ENCODE results near the gene CMBL.
"Not testable (repeated sequence)": the region's sequence is repeated elsewhere in the genome, so short reads cannot be mapped to it uniquely, and the experiment has no call there.

Gene CMBL

DNA sequence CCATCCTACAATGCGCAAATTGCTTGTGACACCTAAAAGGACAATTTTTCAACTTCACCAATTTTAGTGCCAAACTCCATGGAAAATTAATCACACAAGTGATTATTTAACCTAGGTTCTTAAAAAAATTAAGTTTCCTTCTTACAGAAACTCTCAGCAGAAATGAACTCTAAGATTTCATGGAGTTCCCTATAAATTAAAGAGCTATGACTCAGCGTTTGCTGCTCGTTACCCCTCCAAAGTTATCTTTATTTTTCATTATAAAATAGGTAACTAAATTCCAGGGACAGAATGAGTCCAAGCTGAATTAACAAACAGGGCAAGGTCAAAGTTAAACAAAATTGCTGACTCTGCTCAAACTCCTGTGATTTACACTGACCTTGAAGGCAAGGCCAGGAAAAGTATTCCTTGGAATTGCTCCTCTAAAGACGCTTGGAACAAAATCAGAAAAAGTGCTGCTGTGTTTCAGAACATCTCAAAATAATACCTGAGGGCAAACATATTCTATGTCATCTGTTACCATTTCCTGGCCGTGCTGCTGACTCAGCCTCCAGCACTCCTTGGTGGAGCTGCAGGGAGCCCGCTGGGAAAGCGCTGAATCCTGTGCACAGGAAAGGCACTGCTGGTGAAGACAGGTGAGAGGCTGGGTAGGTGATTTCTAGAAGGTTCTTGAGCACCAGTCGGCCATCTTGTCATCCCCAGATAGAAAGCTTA lies 2.5 kb upstream of the CMBL start:
- no peak for FAIRE-seq

DNA sequence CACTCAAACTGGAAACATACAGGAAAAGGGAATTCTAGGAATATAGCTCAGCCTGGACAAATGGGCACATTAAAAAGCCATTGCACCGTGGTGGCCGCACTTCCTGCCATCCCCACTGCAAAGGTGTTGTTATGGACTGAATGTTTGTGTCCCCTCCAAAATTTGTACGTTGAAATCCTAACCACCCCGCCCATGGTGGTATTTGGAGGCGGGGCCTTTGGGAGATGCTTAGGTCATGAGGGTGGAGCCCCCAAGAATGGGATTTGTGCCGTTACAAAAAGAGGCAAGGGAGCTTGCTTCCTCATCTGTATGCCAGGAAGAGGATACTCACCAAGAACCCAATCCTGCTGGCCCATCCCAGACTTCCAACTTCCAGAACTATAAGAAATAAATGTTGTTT lies 1.1 kb upstream of the CMBL start:
- FAIRE-seq: no peak

- FAIRE-seq: no peak
Observed at GRCh38 chr5:10306806-10307205, 896 bp downstream of the CMBL start.

DNA sequence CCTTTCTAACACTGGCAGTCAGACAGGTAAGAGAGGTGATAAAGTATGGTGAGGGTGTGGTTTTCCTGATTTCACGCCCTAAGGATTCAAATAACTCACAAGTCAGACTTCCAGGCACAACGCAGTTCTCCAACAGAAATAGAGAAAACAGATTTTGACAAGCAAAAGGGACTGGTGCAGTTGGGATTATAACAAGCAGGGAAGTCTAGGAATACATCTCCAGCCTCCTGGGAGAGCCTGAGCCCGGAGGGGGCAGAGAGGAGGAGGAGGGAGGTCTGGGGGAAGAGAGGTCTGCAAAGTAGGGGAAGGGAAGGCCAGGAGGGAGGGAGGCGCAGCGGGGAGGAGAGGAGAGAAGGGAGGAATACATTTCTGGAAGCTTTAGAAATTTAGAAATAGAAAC lies 1.6 kb downstream of the CMBL start:
- no peak for FAIRE-seq

- FAIRE-seq: no peak
Observed at GRCh38 chr5:10304932-10305331, 2.8 kb downstream of the CMBL start.

GRCh38 chr5:10303699-10304170 lies 4.0 kb downstream of the CMBL start:
- no peak for FAIRE-seq

- no peak for FAIRE-seq
Observed at GRCh38 chr5:10303201-10303600, 4.5 kb downstream of the CMBL start.

DNA sequence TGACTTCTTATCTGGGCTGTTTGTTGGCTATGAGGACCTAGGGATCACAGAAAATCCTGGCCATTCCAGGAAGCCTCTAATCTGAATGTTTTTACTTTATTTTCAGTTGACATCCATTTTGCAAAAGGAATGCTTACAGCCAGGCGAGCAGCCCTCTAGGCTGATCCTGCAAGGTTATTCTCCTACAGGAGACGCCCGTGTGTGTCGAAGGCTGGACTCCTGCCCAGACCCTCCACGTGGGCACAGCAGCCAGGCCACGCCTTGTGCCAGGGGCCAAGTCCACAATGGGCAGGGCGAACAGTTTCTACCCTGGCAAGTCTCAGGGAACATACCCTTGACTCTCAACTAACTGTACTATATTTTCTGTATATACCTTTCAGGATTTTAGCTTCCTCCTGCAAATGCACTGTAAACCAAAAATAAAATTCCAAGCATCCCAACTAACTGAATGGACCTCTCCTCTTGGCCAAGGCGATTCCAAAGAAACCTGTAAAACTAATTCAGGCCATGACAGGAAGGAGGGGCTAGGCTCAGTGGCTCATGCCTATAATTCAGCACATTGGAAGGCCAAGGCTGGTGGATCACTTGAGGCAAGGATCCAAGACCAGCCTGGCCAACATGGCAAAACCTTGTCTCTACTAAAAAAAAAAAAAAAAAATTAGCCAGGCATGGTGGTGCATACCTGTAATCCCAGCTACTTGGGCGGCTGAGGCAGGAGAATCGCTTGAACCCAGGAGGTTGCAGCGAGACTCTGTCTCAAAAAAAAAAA lies 5.7 kb downstream of the CMBL start:
- FAIRE-seq: no peak

GRCh38 chr5:10301266-10301665 lies 6.4 kb downstream of the CMBL start:
- no peak for FAIRE-seq

GRCh38 chr5:10300246-10300645 lies 7.5 kb downstream of the CMBL start:
- no peak for FAIRE-seq

DNA sequence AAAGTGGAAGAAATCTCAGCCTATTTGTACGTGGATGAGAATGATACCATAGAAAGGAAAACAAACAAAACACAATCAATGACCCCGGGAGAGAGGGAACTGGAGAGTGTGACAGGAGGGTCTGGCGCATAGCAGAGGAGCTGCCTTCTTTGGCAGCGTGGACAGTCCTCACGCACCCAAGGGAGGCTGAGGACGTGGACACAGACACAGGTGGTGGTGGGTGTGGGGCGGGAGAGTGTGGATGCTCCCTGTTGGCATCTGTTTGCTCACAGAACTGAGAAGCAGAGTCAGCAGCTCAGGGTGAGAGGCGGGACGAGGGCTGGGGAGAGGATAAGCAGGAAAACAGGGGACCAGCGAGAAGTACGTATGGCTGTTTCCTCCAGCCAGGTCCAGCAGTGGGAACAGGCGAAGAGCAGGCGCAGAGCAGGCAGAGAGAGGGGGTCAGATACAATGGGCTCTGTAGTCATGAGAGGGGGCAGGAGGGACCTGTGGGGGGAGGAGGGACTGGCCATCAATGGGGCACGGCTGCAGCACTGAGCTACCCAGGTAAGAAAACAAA lies 10.0 kb downstream of the CMBL start:
- FAIRE-seq: no peak

DNA sequence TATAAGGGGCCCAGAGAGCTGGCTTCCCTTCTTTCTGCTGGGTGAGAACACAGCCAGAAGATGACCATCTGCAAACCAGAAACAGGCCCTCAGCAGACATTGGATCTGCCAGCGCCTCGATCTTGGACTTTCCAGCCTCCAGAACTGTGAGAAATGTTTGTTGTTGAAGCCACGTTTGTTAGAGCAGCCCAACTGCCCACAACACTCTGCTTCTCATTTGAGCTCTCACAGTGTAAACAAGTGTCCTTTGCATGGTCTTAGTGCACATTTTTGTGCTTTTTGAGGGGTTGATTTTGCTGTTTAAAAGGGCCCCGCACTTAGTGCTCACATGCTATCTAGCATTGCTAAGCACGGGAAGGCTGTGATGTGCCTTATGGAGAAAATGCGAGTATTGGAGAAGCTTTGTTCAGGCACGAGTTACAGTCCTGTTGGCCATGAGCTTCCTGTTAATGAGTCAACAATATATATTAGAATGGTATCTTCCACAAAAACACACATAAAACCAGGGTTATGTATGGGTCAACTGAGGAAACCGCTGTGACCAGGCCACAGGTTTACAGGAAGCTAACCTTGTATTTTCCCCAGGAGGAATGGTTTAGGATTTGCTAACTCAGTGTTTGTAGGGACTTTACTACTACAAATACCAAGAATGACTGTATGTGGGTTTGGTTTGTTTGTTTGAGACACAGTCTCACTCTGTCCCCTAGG lies 11.9 kb downstream of the CMBL start:
- FAIRE-seq: no peak

GRCh38 chr5:10293907-10294662 lies 13.6 kb downstream of the CMBL start:
- FAIRE-seq: no peak

- FAIRE-seq: no peak
Observed at GRCh38 chr5:10291692-10292339, 15.9 kb downstream of the CMBL start.

DNA sequence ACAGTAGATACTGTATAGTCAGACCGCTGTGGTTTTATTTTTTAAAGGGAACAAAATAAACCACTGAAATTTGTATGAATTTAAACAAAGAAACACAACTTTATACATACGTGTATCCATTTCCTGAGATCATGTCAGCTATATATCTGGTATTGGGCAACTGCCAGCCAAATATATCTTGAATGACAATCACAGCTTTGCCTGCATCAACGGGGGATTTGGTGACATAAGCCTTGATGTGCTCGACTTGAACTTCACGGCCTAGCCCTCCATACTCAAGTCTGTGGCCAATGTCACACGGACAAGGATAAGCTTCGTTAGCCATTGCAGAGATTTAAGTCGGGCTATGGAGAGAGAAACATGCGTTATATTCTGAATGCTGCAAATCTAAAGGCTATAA lies 17.3 kb downstream of the CMBL start:
- FAIRE-seq: no peak

DNA sequence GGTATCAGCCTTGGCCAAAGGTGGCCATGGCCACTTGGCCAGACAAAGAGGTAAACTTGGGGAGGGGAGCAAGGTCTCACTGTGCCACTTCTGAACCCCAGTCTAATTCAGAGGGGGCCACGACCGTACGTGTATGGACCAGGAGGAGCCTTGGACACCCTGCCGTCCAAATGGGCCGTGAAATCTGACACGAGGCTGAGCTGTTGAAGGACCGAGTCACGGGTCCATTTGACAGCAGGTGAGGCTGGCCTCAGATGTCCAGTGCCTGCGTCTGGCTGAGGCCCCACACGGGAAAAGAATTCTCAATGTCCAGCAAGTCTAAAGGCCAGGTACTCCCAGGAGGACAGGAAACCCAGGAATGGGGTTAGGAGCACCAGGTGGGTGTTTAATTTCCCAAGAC lies 17.7 kb downstream of the CMBL start:
- FAIRE-seq: no peak

GRCh38 chr5:10289353-10289752 lies 18.3 kb downstream of the CMBL start:
- no peak for FAIRE-seq

GRCh38 chr5:10288592-10289219 lies 19.0 kb downstream of the CMBL start:
- FAIRE-seq: no peak

DNA sequence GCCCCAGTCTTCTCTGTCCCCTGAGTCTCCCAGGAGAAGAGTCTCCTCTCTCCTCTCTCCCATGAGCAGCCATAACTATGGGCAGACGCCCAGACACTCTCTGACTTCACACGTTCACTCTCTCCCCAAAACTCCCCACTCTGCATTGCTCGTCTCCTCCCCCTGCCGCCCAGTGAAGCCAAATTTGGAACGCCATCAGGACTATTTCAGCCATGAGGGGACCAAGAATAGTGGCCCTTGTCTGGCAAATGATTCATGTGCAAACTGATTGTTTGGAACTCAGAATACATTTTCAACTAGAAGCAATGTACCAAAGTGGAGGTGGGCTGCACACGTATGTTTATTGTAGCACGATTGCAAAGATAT lies 20.9 kb downstream of the CMBL start:
- FAIRE-seq: no peak

- FAIRE-seq: no peak
Observed at GRCh38 chr5:10286162-10286861, 21.4 kb downstream of the CMBL start.

DNA sequence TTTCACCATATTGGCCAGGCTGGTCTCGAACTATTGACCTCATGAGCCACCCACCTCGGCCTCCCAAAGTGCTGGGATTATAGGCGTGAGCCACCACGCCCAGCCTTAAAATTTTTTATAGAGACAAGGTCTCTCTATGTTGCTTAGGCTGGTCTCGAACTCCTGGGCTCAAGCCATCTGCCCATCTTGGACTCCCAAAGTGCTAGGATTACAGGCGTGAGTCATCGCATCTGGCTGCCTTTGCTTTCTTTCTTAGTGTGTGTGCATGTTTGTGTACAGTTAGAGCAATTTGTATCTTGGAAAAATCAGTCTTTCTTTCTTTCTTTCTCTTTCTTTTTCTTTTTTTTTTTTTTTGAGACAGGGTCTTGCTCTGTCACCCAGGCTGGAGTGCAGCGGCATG lies 22.3 kb downstream of the CMBL start:
- not testable (repeated sequence) for FAIRE-seq

Data from TTC549 (cell line).